NCI-H2196 (cell line): ENCODE measurements around the gene PITPNM3.

Source experiments
- DNase-seq: peaks from one replicate; lab custom pipeline; 2025; ENCODE audit not compliant: unreplicated experiment; lab: John Stamatoyannopoulos, UW

The PITPNM3 gene

GRCh38 chr17:6502871-6503509 is 53.4 kb downstream of the PITPNM3 start:
- no peak for DNase-seq

DNA sequence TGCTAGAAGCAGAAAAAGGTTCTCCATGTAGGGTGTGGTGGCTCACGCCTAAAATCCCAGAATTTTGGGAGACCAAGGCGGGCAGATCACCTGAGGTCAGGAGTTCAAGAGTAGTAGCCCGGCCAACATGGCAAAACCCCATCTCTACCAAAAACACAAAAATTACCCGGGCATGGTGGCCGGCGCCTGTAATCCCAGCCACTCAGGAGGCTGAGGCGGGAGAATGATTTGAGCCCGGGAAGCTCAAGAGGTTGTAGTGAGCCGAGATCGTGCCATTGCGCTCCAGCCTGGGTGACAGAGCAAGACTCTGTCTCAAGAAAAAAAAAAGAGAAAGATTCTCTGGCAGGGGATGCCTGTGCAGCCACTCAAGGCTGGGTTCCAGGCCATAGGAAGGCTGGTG is 54.2 kb downstream of the PITPNM3 start:
- no peak for DNase-seq

- no peak for DNase-seq
These were observed 55.0 kb downstream of the PITPNM3 start for GRCh38 chr17:6501359-6501758.

DNA sequence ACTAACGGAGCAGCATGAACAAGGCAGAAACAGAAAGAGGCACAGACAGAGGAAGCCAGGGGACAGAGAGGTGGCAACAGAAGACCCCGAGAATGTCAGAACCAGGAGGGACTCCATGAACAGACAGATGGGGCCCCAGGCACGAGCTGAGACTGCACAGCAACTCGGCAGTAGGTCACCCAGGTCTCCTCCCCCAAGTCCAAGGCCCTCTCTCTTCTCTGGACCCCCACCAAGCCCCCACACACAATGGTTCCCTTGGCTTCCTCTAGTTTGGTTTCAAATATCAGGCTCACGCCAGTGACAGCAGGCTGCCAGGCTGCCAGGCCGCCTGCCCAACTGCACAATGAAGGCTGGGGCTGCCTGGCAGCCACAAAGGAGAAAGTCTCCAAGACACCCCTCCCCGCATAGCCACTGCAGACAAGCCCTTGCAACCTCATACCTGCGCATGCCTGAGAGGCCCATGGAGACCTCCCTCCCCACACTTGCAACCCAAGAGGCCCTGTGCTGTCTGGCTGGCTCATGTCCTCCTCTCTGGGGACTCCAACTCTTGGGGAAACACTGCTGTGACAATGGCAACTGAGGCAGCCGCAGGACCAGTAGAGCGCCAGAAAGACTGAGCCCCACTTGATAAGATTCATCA is 57.3 kb downstream of the PITPNM3 start:
- no peak for DNase-seq

- no peak for DNase-seq
These were observed 58.0 kb downstream of the PITPNM3 start for GRCh38 chr17:6498356-6498755.

DNA sequence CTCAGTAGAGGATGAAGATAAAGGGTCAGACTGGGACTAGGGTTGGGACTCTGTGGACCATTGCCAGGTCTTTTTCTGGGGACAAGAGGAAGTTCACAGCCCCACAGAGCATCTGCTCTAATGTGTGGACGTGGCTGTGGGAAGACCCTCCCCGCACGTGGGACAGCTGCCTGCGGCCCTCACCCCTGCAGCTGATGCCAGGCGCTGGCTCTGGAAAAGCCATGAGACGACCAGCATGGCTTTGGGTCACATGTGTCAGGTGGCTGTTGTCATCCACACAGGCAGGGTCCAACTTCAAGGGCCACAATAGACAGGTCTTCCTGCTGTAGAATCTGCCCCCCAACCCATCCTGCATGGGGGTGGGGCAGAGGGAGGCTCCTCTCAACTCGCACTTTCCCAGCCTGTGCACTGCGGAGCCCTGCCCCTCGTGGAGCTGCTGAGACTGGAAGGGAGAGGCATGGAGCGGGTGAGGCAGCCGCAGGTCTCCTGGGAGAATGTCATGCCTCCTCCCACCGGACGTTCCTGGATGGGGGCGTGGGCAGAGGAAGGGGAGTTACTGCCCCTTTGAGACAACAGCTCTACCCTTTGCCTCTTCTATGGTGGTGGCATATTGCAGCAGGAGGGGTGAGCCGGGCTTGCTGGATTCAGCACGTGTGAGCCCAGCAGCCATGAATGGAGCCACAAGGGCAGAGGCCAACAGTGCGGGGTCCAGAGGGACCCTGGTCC is 58.7 kb downstream of the PITPNM3 start:
- DNase-seq = no peak

DNA sequence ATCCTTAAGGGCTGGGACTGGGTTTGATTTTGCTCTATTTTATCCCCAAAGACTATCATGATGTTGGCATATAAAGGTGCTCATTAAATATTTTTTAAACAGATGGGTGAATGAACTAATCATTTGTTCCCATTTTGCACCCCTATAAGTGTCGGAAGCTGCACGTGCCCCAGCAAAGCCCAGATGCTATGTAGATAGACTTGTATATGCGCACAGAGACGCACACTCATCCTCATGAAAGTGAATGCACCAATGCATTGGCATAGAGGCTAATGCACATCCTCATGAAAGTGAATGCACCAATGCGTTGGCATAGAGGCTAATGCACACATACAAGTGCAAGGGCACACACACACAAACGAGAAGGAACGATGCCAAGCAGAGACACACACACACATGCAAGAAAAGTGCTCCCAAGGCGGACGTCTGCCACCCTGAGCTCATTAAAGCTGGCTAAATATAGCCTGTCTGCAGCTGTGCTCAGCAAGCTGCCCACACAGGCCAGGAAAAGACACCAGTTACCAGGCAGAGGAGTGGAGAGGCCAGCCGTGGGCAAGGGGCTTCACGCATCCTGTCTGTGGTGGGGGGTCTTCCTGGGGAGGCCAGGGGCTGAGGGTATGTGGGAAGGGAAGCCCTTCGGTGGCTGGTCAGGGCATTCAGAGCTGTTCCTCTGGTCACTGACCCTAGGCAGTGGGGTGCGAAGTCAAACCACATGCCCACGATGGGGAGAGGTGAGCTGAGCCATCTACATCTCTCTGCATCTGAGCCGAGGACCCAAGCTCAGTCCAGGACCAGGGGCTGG is 59.5 kb downstream of the PITPNM3 start:
- no peak for DNase-seq

DNA sequence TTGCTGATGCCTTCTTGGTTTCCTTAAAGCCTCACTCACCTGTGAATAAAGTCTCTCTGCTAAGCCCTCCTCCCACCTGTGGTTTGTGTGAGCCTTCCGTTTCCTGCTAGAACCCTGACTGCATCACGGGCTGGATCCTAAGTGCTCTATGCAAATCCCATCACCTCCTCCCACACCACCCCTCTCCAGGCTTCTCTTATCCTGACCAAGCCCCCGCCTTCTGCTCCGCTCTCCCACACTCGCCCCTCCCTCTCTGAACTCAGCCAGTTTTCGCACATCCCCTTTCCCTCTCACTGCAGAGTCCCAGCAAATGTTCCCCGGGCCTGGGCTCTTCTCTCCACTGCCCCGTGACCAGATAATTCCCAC is 60.3 kb downstream of the PITPNM3 start:
- no peak for DNase-seq

DNA sequence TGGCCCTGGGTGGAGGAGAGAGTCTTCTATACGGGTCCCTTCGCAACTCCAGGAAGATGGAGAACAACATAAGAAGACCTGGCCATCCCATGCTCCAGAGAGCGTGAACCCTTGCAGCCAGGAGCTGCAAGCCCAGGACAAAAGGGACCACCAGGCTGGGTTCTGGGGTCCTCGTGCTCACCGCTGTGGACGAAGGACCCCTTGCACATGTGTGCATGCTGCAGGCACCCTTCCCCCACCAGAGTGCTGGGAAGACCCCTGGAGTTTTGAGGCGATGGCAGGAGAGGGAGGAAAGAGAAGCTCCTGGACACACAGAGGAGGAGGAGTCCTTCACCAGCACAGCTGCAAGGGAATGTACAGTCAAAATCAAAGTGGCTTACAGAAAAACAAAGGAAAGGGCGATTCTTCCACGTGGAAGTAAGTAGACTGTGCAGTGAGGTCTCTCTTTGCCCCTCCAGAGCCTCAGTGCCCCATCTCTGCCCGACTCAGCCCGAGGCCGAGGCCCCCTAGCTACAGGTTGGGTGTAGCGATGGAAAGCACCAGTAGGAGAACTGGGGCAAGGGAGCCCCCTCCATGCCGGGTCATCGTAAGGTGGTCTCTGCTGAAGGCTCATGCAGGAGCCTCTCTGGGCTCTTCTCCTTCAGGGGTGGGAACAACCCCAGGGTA is 60.8 kb downstream of the PITPNM3 start:
- no peak for DNase-seq

GRCh38 chr17:6494239-6494941 is 62.0 kb downstream of the PITPNM3 start:
- DNase-seq = no peak

DNA sequence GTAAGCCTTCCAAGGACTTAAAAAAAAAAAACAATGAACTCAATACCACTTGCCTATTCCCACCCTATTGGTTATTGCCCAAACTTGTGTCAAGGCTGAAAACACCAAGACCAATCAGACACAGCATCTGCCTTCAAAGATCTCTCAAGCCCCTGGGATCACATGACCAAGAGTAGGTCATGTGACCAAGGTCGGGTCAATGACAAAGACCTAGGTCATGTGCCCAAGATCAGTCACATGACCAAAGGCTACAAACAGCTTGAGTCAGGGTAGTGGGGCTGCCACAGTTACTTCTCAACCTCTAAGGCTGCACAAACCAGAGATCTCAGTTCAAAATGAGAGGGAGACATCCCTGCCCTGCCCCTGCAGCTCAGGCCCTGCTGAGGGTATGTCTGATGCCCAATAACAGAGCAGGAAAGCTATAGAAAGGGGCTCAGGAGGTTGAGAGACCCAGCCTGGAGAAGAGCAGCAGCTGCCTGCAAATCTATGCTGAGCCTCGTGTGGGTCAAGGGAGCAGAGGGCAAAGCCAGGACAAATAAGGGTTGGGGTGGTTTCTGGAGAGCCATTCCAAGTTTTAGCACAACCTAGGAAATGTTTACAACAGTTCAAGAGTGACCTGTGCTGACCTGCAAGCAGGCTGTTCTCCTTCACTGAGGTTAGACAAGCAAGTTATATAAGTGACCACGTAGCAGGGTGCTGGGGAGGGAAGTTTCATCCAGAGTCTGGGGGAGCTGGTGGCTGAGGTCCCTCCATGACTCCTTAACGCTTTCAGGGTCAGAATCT is 63.3 kb downstream of the PITPNM3 start:
- no peak for DNase-seq

DNA sequence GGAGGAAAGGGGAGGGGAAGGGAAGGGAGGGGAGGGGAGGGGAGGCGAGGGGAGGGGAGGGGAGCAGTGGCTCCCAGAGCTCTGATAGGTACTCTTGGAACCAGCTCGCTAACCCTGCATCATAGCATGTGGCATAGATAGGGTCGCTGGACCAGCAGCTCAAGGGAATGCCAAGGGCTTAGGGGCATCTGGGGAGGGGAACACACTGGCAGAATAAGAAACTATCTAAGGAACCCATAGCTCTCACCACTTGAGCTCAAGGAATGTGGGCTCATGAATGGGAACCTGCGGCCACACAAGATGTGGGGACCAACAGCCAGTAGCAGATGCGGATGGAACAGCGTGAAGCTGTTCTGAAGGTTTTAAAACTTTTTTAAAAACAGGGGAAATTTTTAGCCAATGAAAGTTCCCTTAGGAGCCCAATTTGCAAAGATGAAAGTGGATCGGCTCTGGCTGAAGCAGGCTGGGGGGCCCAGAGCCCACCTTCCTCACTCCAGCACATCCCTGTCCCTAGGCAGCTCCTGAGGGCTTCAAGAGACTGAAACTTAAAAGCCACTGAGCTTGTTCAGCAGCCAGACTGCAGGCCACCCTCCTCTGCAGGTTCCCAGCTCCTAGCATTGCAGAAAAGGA is 65.2 kb downstream of the PITPNM3 start:
- DNase-seq = no peak

GRCh38 chr17:6489016-6489550 is 67.3 kb downstream of the PITPNM3 start:
- DNase-seq = no peak

GRCh38 chr17:6488008-6488539 is 68.3 kb downstream of the PITPNM3 start:
- no peak for DNase-seq

- DNase-seq = no peak
These were observed 68.9 kb downstream of the PITPNM3 start for GRCh38 chr17:6487251-6488007.

DNA sequence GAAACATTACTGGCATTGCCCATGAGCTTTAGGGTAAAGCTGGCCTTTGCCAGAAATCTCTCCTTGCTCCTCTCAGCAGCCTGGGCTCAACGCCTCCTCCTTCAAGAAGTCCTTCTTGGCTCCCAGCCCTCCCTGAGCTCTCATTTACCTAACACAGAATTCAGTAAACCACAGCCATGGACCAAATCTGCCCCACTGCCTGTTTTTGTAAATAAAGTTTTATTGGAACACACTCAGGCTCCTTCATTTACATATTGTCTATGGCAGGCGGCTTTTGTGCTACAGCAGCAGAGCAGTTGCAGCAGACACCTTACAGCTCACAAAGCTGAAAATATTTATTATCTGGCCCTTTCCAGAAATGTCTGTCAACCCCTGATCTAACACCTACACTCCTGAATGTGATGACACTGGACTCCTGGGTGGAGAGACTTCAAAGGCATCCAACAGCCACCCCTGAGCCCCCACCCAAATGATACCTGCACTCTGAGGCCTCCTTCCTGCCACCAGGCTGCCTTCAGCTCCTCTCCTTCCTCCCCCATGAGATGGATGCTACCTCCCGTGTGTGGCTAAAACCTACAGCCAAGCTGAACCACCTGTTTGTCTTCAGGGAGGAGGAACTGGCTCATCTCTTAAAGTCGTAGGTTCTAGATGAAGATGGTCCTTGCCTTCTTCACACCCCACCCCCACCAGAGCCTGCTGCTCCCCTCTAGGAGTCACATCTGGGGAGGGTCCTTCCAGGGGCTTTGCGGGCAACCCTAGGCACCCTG is 70.5 kb downstream of the PITPNM3 start:
- DNase-seq = no peak

DNA sequence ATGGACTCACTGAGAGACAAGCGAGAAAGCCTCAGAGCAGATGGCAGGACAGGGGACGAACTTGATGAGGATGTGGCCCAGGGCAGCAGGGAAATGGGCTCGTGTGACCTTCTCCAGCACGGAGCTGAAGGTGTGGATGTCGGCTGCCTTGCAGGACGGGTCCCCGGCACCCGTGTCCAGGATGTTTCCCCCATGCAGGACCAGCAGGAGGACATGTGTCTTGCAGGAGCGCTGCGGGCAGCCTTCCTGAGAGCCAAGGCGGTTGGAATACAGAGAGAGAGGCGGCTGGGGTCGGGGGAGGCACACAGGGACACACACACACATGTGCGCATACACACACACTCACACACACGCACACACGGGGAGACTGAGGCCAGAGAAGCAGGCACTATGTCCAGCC is 72.8 kb downstream of the PITPNM3 start:
- no peak for DNase-seq
